DOHH2 (cell line): ENCODE measurements around the gene FMNL2.

ENCODE experiments used
- H3F3A ChIP-seq: fragments of 200-600 bp; sonication (generic), shearing (Covaris generic); 2 replicates; pipeline ENCODE4 v1.6.0; 2016; ENCODE audit warnings: antibody characterized with exemption, mild to moderate bottlenecking; ENCODE audit not compliant: control insufficient read depth, insufficient read depth
- H3K27ac ChIP-seq: fragments of 200-600 bp; sonication (generic); 2 replicates; pipeline ENCODE4 v1.5.1; 2014; ENCODE audit warnings: low read depth, mild to moderate bottlenecking, low read length, moderate library complexity
- H3K27me3 ChIP-seq: fragments of 200-600 bp; sonication (generic); 2 replicates; pipeline ENCODE4 v1.6.1; 2014; ENCODE audit warnings: mild to moderate bottlenecking, low read length, mixed read lengths; ENCODE audit not compliant: control insufficient read depth
- H3K36me3 ChIP-seq: fragments of 200-600 bp; sonication (generic); 2 replicates; pipeline ENCODE4 v1.6.1; 2014; ENCODE audit warnings: mild to moderate bottlenecking, low read length, moderate library complexity, mixed read lengths; ENCODE audit not compliant: control insufficient read depth
- H3K4me1 ChIP-seq: fragments of 200-600 bp; sonication (generic); 2 replicates; pipeline ENCODE4 v1.6.1; 2014; ENCODE audit warnings: mild to moderate bottlenecking, low read length, mixed read lengths; ENCODE audit not compliant: control insufficient read depth
- H3K4me2 ChIP-seq: fragments of 200-600 bp; sonication (generic); 2 replicates; pipeline ENCODE4 v1.6.0; 2014; ENCODE audit warnings: mild to moderate bottlenecking, low read length, moderate library complexity
- H3K4me3 ChIP-seq: fragments of 200-600 bp; sonication (generic); 2 replicates; pipeline ENCODE4 v1.5.1; 2014; ENCODE audit warnings: mild to moderate bottlenecking, low read length, mixed read lengths
- H3K79me2 ChIP-seq: fragments of 200-600 bp; sonication (generic); 2 replicates; pipeline ENCODE4 v1.6.1; 2014; ENCODE audit warnings: mild to moderate bottlenecking, low read length, mixed read lengths; ENCODE audit not compliant: control insufficient read depth
- H3K9me2 ChIP-seq: fragments of 200-600 bp; sonication (generic); replicated peaks from 2 replicates; pipeline ENCODE4 v1.6.1; 2014; ENCODE audit warnings: mild to moderate bottlenecking, low read length, mixed read lengths; ENCODE audit not compliant: control insufficient read depth
- H3K9me3 ChIP-seq: fragments of 200-600 bp; sonication (generic); 2 replicates; pipeline ENCODE4 v1.6.1; 2014; ENCODE audit warnings: antibody characterized with exemption, low read length, mixed read lengths; ENCODE audit not compliant: control insufficient read depth, insufficient read depth
- H4K20me1 ChIP-seq: fragments of 200-600 bp; sonication (generic); 2 replicates; pipeline ENCODE4 v1.6.0; 2014; ENCODE audit warnings: low read depth, mild to moderate bottlenecking, antibody characterized with exemption, low read length, moderate library complexity; ENCODE audit not compliant: control insufficient read depth, insufficient read depth
- EZH2phosphoT487 ChIP-seq: fragments of 200-600 bp; sonication (generic); IDR thresholded peaks from 2 replicates; pipeline ENCODE4 v1.6.1; 2017; ENCODE audit warnings: borderline replicate concordance, mild to moderate bottlenecking, antibody characterized with exemption, low read length, moderate library complexity, mixed read lengths
- TF ChIP-seq, protein P1 (sequence below): fragments of 200-600 bp; sonication (generic); IDR thresholded peaks from one replicate; pipeline ENCODE4 v1.5.1; 2014; ENCODE audit warnings: antibody characterized with exemption, mild to moderate bottlenecking, low read depth, low read length; ENCODE audit not compliant: poor library complexity, severe bottlenecking

Gene FMNL2

DNA sequence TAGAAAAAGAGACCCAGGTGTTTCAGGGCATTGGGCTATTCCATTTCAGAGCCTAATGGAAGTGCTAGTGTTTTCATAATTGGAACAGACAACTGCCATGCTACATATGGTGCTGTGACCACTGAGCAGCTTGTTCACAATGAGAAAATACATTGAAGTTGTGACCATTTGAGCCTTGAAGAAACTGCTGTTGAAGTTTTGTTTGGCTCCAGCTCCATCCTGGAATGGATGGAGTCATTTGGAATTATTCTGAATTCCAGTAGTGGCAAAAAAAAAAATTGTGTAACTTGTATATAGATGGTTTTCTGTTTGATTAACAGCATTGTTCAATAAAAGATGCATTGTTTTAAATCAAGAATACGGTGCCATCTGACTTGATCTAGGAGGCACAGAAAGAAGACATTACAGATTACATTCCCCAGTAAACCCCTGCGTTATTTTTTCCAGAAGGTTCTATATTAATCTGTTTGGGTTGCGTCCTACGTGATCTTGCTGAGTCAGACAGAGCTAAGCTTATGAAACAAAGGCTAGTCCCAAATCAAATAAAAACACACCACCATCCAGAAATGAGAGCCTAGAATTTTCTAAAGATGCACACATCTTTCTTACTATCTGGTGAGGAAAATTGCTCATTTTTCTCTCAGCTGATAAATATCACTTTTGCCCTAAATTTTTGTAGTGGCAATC lies 19.2 kb downstream of the FMNL2 start:
- no peak overlapping the region for H3K4me2 ChIP-seq
- H3K4me1 ChIP-seq, result no peaks in the 10 kb centered on the region
- H3K9me3 ChIP-seq, result no peaks in the 10 kb centered on the region
- TF ChIP-seq, protein P1, sequence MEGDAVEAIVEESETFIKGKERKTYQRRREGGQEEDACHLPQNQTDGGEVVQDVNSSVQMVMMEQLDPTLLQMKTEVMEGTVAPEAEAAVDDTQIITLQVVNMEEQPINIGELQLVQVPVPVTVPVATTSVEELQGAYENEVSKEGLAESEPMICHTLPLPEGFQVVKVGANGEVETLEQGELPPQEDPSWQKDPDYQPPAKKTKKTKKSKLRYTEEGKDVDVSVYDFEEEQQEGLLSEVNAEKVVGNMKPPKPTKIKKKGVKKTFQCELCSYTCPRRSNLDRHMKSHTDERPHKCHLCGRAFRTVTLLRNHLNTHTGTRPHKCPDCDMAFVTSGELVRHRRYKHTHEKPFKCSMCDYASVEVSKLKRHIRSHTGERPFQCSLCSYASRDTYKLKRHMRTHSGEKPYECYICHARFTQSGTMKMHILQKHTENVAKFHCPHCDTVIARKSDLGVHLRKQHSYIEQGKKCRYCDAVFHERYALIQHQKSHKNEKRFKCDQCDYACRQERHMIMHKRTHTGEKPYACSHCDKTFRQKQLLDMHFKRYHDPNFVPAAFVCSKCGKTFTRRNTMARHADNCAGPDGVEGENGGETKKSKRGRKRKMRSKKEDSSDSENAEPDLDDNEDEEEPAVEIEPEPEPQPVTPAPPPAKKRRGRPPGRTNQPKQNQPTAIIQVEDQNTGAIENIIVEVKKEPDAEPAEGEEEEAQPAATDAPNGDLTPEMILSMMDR, result no peak
- no peak for TF ChIP-seq EZH2phosphoT487
- no peaks in the 10 kb centered on the region for H3F3A ChIP-seq
- H3K79me2 ChIP-seq, result no peaks in the 10 kb centered on the region
- no peaks in the 10 kb centered on the region for H3K36me3 ChIP-seq
- H3K4me3 ChIP-seq, result no peak overlapping the region
- H3K9me2 ChIP-seq, result no peaks in the 10 kb centered on the region
- H4K20me1 ChIP-seq, result no peaks in the 10 kb centered on the region
- no peak overlapping the region for H3K27ac ChIP-seq
- H3K27me3 ChIP-seq, result no peaks in the 10 kb centered on the region

DNA sequence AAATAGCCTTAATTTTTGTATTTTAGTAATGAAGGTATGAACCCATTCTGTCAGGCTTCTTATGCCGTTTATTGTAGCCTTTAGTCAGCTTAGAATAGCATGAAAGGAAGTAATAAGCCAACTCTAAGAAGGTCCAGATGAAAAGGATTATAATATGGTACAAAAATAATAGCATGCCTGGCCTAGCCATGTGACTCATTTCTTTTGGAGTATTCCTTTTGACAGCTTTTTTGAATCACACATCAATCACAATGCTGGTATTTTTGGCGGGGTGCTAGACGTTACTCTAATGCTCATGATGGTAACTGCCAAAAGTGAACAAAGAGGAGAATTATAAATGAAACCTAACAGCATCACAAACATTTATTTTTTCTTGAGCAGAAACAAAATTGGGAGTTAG lies 19.9 kb downstream of the FMNL2 start:
- no peaks in the 10 kb centered on the region for H3K79me2 ChIP-seq
- H3K27me3 ChIP-seq, result no peaks in the 10 kb centered on the region
- no peaks in the 10 kb centered on the region for H3K9me2 ChIP-seq
- H3K4me1 ChIP-seq, result no peaks in the 10 kb centered on the region
- H3K9me3 ChIP-seq, result no peaks in the 10 kb centered on the region
- no peaks in the 10 kb centered on the region for H4K20me1 ChIP-seq
- no peak overlapping the region for H3K27ac ChIP-seq
- H3K4me2 ChIP-seq, result no peak overlapping the region
- H3K36me3 ChIP-seq, result no peaks in the 10 kb centered on the region
- no peak for TF ChIP-seq EZH2phosphoT487
- H3K4me3 ChIP-seq, result no peak overlapping the region
- no peaks in the 10 kb centered on the region for H3F3A ChIP-seq

DNA sequence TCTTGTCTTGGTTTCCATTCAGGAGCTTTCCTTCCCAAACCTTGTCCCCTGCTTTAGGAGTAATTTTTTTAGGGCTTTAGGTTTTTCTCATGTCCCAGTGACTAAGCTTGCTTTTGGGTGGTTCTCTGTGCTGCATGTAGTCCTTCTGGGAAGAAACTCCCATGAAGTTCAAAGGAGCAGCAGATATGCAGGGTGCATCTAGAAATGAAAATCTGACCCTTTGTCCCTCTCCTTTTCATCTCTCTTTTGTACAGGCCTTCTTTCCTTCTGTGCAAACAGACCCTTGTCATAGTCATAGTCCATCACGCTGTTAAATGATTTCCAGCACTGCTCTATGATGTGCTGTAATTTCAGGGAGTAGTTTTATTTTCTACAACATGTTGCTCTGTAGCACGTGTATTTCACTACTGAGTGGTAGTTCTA lies 20.4 kb downstream of the FMNL2 start:
- Histone ChIP-seq H3F3A (no peaks in the 10 kb centered on the region), H3K27ac (no peak overlapping the region), H3K79me2 (no peaks in the 10 kb centered on the region), H3K9me2 (no peaks in the 10 kb centered on the region), H3K9me3 (no peaks in the 10 kb centered on the region), H3K4me3 (no peak overlapping the region), H3K4me1 (no peaks in the 10 kb centered on the region), H3K27me3 (no peaks in the 10 kb centered on the region), H3K4me2 (no peak overlapping the region), H3K36me3 (no peaks in the 10 kb centered on the region), H4K20me1 (no peaks in the 10 kb centered on the region)
- TF ChIP-seq, protein P1, result no peak
- TF ChIP-seq EZH2phosphoT487, result no peak

DNA sequence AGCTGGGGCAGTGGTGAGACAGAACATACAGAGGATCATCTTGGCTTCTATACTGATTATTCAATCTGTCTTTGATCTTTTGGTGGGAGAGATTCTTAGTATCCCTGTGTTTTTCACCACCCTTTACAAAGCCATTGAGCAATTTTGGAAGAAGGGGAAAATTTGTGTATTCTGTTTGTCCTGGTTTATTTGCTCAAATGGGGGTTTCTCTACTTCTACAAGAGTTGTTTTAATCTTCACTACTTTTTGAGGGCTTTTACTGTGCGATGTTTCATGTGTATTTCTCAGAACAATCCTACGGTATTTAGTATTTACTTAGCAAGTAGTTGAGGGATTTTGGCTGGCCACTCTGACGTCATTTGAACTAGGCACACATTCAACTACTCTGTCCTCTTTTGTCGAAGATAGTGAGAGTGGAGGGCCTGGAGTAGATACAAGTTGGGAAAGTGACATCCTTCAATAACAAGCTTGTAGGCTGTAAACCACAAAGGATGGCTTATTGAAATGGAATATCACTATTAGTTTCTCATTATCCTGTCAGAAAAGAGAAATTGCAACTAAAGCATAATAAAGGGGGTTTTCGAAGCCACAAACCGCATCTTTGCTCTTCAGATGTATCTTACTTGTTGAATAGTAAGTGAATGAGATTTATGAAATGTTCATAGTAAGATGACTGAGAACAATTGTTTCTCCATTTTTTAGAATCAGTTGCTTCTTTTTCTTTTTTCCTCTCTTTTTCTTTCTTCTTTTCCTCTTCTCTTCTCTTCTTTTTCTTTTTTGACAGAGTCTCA lies 24.8 kb downstream of the FMNL2 start:
- H3F3A ChIP-seq, result no peaks in the 10 kb centered on the region
- no peaks in the 10 kb centered on the region for H3K79me2 ChIP-seq
- TF ChIP-seq, protein P1, result no peak
- TF ChIP-seq EZH2phosphoT487, result no peak
- H3K4me1 ChIP-seq, result no peaks in the 10 kb centered on the region
- no peak overlapping the region for H3K4me3 ChIP-seq
- H3K27me3 ChIP-seq, result no peaks in the 10 kb centered on the region
- H3K4me2 ChIP-seq, result no peak overlapping the region
- no peaks in the 10 kb centered on the region for H3K36me3 ChIP-seq
- H3K27ac ChIP-seq, result no peak overlapping the region
- no peaks in the 10 kb centered on the region for H3K9me3 ChIP-seq
- no peaks in the 10 kb centered on the region for H4K20me1 ChIP-seq
- H3K9me2 ChIP-seq, result no peaks in the 10 kb centered on the region
